GM19099 (cell line): ENCODE measurements around the gene MNT.
A peak's percentile ranks its signal among the peaks of the same experiment; 100 is the strongest.

Experiments used
- POLR2A ChIP-seq: IDR thresholded peaks from 3 replicates; pipeline ENCODE4 v1.6.1; 2011; ENCODE audit warnings: low read depth; ENCODE audit not compliant: insufficient read length; ENCODE audit errors: extremely low read depth

The MNT gene

DNA sequence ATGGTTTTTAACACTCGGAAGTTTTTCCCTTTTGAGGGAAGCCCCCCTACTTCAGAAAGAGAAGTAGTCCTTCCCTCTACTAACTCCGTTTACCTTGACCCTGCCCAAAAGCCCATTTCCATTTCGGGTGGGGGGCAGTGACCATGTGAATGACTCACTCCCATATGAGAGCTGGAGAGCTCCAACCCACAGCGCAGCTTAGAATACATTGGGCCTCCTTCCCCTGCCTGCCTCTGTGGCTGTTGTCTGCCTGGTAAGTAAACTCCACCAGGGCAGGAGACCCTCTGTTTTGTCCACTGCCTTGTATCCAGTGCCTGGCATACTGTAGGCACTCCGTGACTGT is 62.6 kb downstream of the MNT start:
- no peak for TF ChIP-seq POLR2A

DNA sequence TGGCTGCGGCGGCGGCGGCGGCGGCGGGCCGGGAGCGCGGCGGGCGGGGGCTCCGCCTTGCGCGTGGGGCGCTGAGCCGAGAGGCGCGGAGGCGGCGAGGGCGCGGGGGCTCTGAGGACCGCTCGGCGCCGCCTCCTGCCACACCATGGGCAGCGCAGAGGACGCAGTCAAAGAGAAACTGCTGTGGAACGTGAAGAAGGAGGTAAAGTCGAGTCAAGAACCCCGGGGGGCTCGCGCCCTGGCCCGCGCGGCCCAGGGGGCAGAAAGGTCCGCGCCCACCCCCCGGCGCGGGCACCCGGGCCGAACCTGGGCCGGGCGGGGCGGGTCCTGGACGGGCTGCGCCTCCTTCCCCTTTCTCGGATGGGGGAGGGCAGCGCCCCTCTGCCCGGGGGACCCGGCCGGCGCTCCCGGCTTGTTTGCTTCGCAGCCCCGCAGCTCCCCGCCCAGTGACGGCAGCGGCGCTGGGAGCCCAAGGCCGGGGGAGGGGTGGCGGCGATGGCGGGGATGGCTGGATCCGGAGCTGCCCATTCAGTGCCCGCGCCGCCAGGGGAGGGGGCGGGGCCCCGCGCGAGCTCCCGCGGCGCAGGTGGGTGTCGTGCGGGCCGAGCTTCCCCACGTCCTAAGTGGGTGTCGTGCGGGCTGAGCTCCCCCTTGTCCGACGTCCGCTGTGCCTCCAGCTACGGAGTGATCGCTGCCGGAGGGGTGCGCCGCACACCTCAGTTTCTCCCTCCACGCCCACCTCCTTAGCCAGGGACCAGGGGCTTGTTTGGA is 63.1 kb downstream of the MNT start:
- peak; percentile 10 for TF ChIP-seq POLR2A

DNA sequence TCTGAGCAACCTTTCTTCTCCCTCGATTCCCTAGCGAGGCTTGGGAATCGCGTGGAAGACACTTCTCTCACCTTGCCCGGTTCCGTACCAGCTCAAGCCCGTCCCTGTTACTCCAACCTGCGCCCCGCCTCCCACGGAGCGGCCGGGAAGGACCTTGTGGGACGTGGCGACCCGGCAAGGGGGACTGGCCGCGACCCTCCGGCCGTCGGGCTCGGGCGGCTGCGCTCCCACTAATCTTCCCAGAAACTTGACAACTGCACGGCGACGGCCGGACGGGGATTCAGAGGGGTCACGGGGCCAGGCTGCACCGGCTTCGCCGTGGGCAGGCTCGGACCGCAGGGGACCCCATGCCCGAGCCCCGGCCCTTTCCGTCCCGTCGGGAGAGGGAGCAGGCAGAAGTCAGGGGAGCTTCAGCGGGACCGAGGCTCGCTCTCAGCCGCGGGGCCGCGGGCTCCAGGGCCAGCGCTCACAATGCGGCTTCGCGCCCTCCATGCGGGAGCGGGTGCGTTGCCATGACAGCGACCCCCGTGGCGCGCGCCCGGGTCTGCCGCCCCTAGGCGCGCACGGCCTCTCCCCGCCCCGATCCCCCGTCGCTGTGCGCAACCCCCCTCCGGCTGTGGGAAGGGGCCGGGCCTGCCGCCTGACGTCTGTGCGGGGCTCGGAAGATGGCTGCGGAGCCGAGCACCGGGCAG is 63.9 kb downstream of the MNT start, which contains the start of gene SGSM2:
TSS of gene SGSM2 (plus strand) at position 650 of the 692 bp plus-strand sequence. CDS start 188 bp downstream, outside the sequence.
- peak; percentile 42 for TF ChIP-seq POLR2A

DNA sequence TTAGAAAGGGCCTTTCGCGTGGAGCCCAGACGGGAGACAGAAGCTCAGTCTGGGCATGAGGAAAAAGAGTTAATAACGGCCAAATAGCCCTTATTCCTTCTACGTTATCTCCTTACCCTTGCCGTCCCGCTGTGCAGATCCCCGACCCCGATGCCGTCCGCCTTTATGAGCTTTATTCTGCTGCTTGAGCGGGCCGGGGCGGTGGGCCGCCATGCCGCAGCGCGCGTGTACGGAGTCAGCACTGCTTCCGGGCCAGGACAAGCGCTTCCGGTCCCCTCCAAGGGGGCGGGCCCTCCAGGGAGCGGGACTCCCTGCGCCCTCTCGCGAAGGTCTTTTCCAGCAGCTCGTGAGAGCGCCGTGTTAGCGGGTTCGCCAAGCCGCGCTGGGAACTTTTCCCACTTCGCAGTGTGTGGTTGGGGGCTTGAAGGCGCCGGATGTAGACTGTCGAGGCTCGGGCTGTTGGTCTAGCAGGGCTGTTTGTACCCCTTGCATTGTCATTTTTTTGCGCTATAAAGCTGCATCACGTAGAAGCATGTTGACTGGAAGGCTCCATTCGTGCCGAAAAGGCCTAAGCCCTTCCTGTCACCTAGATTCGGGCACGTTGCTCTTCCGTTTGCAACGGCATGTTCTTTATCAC is 64.5 kb downstream of the MNT start, which contains the start of gene TSR1:
TSS of gene TSR1 (minus strand) at position 243 of the 637 bp plus-strand sequence. CDS start at position 213, 30 bp downstream.
- TF ChIP-seq POLR2A = peak; percentile 90

DNA sequence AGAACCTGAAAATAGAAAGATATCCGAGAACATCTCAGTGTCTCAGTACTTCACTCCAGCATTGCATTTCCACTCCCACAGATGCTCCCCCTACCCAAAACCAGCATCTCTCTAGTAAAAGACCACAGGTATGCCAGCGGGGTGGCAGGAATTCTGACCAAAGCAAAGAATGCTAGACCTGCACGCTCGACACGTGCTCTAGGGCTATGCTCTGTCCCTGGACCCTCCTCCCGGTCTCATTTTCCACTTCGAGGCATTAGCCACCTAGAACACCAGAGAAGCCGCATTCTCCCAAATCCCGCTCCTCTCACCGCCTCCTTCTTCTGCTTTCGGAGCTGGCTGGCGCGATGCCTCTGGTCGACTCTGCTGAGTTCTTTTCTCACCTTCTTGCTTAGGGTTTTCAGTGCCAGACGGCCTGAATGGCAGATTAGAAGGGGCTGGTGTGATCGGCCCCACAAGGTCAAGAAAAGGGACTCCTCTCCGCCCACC is 65.1 kb downstream of the MNT start:
- no peak for TF ChIP-seq POLR2A
